Midbrain (tissue), 1 donor: Measurements from ENCODE around the gene KCNMA1.

ENCODE experiments used
- DNase-seq: peaks from one replicate; lab custom pipeline; 2025; lab: John Stamatoyannopoulos, UW

Gene KCNMA1

GRCh38 chr10:77212632-77213031, 425.0 kb downstream of the KCNMA1 start:
- DNase-seq = no peak

- DNase-seq = no peak
These were observed 427.0 kb downstream of the KCNMA1 start for GRCh38 chr10:77210645-77211044.

GRCh38 chr10:77208684-77209256, 428.8 kb downstream of the KCNMA1 start:
- no peak for DNase-seq

- no peak for DNase-seq
These were observed 429.8 kb downstream of the KCNMA1 start for GRCh38 chr10:77207828-77208185.

- DNase-seq = no peak
These were observed 430.3 kb downstream of the KCNMA1 start for GRCh38 chr10:77207182-77207827.

- no peak for DNase-seq
These were observed 432.5 kb downstream of the KCNMA1 start for GRCh38 chr10:77205135-77205534.

- DNase-seq = no peak
These were observed 433.4 kb downstream of the KCNMA1 start for GRCh38 chr10:77204171-77204570.

- DNase-seq = no peak
These were observed 434.8 kb downstream of the KCNMA1 start for GRCh38 chr10:77202857-77203256.

GRCh38 chr10:77201135-77202106, 436.2 kb downstream of the KCNMA1 start:
- DNase-seq = no peak

GRCh38 chr10:77197544-77197943, 440.1 kb downstream of the KCNMA1 start:
- DNase-seq = no peak

GRCh38 chr10:77196614-77197013, 441.0 kb downstream of the KCNMA1 start:
- no peak for DNase-seq

GRCh38 chr10:77195101-77195500, 442.5 kb downstream of the KCNMA1 start:
- no peak for DNase-seq

- no peak for DNase-seq
These were observed 444.6 kb downstream of the KCNMA1 start for GRCh38 chr10:77193001-77193400.

GRCh38 chr10:77192402-77192801, 445.2 kb downstream of the KCNMA1 start:
- no peak for DNase-seq

GRCh38 chr10:77191324-77192049, 446.1 kb downstream of the KCNMA1 start:
- DNase-seq = no peak

- DNase-seq = no peak
These were observed 447.3 kb downstream of the KCNMA1 start for GRCh38 chr10:77190291-77190690.

GRCh38 chr10:77189520-77189919, 448.1 kb downstream of the KCNMA1 start:
- no peak for DNase-seq

GRCh38 chr10:77189075-77189474, 448.5 kb downstream of the KCNMA1 start:
- no peak for DNase-seq

- no peak for DNase-seq
These were observed 449.1 kb downstream of the KCNMA1 start for GRCh38 chr10:77188521-77188920.

GRCh38 chr10:77188000-77188395, 449.6 kb downstream of the KCNMA1 start:
- DNase-seq = no peak

GRCh38 chr10:77187376-77187999, 450.1 kb downstream of the KCNMA1 start:
- DNase-seq = no peak

GRCh38 chr10:77186936-77187335, 450.7 kb downstream of the KCNMA1 start:
- no peak for DNase-seq
